Neural cell (in vitro differentiated cells): ENCODE data around the gene CDK6.
"Not testable (repeated sequence)": the region's sequence is repeated elsewhere in the genome, so short reads cannot be mapped to it uniquely, and the experiment has no call there.

Experiments used
- CTCF ChIP-seq: fragments of 450-650 bp; IDR thresholded peaks from 2 replicates; pipeline ENCODE4 v1.5.1; 2014; ENCODE audit warnings: antibody characterized with exemption, mild to moderate bottlenecking, moderate library complexity; ENCODE audit not compliant: poor library complexity, severe bottlenecking
- EP300 ChIP-seq: fragments of 450-650 bp; conservative IDR thresholded peaks from 2 replicates; pipeline ENCODE4 v1.6.1; 2014; ENCODE audit warnings: antibody characterized with exemption, mild to moderate bottlenecking, moderate library complexity; ENCODE audit not compliant: poor library complexity, severe bottlenecking
- EZH2 ChIP-seq: fragments of 200-600, 300-800 bp; shearing (Covaris generic), sonication (generic); IDR thresholded peaks from 2 replicates; pipeline ENCODE4 v1.6.1; 2014; ENCODE audit warnings: antibody characterized with exemption, low read length, borderline replicate concordance, mild to moderate bottlenecking; ENCODE audit not compliant: insufficient read depth, poor library complexity, severe bottlenecking
- MXI1 ChIP-seq: fragments of 450-650 bp; conservative IDR thresholded peaks from 2 replicates; pipeline ENCODE4 v1.6.1; 2014; ENCODE audit warnings: antibody characterized with exemption, mild to moderate bottlenecking; ENCODE audit not compliant: poor library complexity, severe bottlenecking
- POLR2AphosphoS5 ChIP-seq: IDR thresholded peaks from 2 replicates; pipeline ENCODE4 v1.6.1; 2012
- REST ChIP-seq: IDR thresholded peaks from 2 replicates; pipeline ENCODE4 v1.6.1; 2012; ENCODE audit warnings: borderline replicate concordance
- TAF1 ChIP-seq: IDR thresholded peaks from 2 replicates; pipeline ENCODE4 v1.6.1; 2012; ENCODE audit warnings: low read depth

GRCh38 chr7:92886039-92886438 lies 49.7 kb upstream of the CDK6 start:
- TF ChIP-seq CTCF, REST, EP300, EZH2, MXI1, TAF1, POLR2AphosphoS5: not testable (repeated sequence)
